Esophagus (tissue), 2 donors: Measurements from ENCODE around the gene PAX4. TPM values are rescaled to one million over a fixed set of nuclear protein-coding genes. Genes with fewer than 3 reads are reported as not detected.
A peak's percentile ranks its signal among the peaks of the same experiment; 100 is the strongest.

Source experiments
- H3K27ac ChIP-seq, 2 donors: one replicate each; pipeline ENCODE4 v1.5.1; 2013; ENCODE audit warnings: low read depth in 2 of 2, mild to moderate bottlenecking in 2 of 2, inconsistent platforms in 1 of 2, low read length in 1 of 2, moderate library complexity in 1 of 2
- H3K27me3 ChIP-seq, 2 donors: one replicate each; pipeline ENCODE4 v1.6.1; 2013; ENCODE audit warnings: low read length in 2 of 2, control low read depth in 1 of 2, mild to moderate bottlenecking in 1 of 2; ENCODE audit not compliant: insufficient read depth in 2 of 2, control insufficient read depth in 1 of 2
- H3K36me3 ChIP-seq, 2 donors: one replicate each; pipeline ENCODE4 v1.6.1; 2013; ENCODE audit warnings: low read length in 1 of 2; ENCODE audit not compliant: control insufficient read depth in 2 of 2, insufficient read depth in 2 of 2
- H3K4me1 ChIP-seq, 2 donors: one replicate each; pipeline ENCODE4 v1.6.1; 2013; ENCODE audit warnings: low read length in 1 of 2; ENCODE audit not compliant: control insufficient read depth in 2 of 2, insufficient read depth in 2 of 2
- H3K4me3 ChIP-seq, 2 donors: one replicate each; pipeline ENCODE4 v1.5.1; 2013; ENCODE audit warnings: low read length in 2 of 2, mild to moderate bottlenecking in 2 of 2, low read depth in 1 of 2, moderate library complexity in 1 of 2
- H3K9me3 ChIP-seq, 2 donors: one replicate each; pipeline ENCODE4 v1.6.1; 2013; ENCODE audit warnings: mild to moderate bottlenecking in 2 of 2, low read depth in 1 of 2, low read length in 1 of 2, moderate library complexity in 1 of 2; ENCODE audit not compliant: control insufficient read depth in 2 of 2, insufficient read depth in 1 of 2
- WGBS, 2 donors: extraction: QIAGEN DNeasy Blood & Tissue Kit; methylation state at CpG; one replicate each; pipeline ENCODE4 v1.1.7; 2013; 5-methylcytosine and 5-hydroxymethylcytosine counted together
- polyA plus RNA-seq, 2 donors: library from polyadenylated mRNA; stranded (reverse); fragments of 200-250 nt; gene quantifications; one replicate each; pipeline ENCODE4 v1.2.3, GENCODE V29; 2013
- donor health status: healthy with polysubstance abuse.
- donor health status: Bipolar disorder and iron deficiency.

PAX4 gene, protein sequence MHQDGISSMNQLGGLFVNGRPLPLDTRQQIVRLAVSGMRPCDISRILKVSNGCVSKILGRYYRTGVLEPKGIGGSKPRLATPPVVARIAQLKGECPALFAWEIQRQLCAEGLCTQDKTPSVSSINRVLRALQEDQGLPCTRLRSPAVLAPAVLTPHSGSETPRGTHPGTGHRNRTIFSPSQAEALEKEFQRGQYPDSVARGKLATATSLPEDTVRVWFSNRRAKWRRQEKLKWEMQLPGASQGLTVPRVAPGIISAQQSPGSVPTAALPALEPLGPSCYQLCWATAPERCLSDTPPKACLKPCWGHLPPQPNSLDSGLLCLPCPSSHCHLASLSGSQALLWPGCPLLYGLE
- not detected for polyA plus RNA-seq

DNA sequence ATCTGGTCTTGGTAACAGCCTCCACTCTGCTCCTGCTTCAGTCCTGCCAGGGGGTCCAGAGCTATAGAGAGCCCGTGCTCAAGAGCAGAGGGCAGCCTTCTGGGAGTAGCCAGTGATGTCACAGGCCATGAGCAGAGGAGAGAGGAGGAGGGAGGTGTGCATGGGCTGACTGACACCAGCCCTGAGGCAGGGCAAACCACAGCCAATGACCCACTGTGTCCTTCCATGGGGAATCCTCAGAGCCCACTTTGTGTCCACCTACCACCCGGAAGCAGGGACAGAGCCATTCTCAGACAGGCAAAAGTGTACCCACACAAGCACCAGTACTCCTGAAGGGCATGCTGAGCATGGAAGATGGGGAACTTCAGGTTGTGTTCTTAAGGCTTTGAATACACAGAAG lies at the start of gene PAX4:
Gene PAX4, minus strand, starts transcription at position 101 of the 400 bp plus-strand sequence. CDS start 2,214 bp downstream, outside the sequence.
- Histone ChIP-seq H3K9me3 (no peaks in the 10 kb centered on the region), H3K27me3 (peaks cover 7 to 9% of the 10 kb centered on the region in 2 donors), H3K36me3 (no peaks in the 10 kb centered on the region), H3K27ac (no peak within 1 kb of the TSS), H3K4me1 (no peaks in the 10 kb centered on the region), H3K4me3 (no peak within 1 kb of the TSS)
- 48 to 51% methylated on average over 2 of the region's 2 CpGs for WGBS, 2 donors

DNA sequence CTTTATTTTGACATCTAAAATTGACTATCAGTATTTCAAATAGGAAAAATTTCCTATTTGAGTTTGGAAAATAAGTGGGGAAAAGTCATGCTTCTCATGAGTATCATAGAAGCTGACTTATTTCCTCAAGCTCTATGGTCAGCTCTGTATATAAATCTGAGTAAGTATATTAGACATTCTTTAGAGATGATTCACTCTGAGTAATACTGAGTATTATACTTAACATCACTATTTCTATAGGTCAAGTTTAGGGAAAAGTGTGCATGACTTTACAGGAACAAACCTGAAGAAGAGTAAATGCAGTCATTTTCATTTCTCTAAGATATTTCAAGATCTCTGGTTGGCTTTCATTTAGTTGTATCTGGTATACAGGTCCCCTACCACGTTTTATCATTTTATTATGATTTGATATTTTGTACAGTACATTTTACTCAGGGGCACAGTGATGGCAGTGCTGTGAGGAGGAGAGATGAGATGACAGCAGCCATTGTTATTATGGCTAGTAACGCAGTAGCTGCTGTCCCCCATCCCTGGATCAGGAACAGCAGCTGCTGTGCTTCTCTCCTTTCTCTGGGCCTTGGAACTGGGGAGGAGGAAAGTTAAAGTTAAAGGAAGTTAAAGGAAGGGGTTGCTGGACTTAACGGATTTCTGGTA lies 49.2 kb upstream of the PAX4 start:
- peaks cover 0 to 2% of the 10 kb centered on the region in 2 donors for H3K4me1 ChIP-seq
- H3K27ac ChIP-seq, result no peak overlapping the region
- no peaks in the 10 kb centered on the region for H3K9me3 ChIP-seq
- no peaks in the 10 kb centered on the region for H3K27me3 ChIP-seq
- H3K4me3 ChIP-seq, result no peak overlapping the region
- H3K36me3 ChIP-seq, result no peaks in the 10 kb centered on the region
- WGBS, 2 donors, result 73 to 81% methylated on average over 3 of the region's 3 CpGs

DNA sequence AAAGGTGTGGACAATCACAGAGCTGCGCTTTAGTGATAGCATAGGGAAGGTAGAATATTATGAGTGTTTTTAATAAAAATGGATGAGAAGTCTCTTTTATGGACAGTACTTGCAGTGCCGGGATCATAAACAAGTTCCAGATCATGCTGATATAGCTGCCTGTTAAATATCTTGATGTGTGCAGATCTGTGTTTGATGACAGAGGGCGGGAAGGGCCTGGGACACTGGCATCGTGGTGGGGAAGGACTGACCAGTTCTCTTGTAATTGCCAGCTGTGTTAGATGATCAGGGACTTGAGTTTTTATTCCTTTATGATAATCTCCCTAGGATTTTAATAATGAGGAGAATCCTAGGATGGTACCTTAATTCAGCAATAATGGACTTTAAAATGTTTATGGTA lies 48.7 kb upstream of the PAX4 start:
- no peaks in the 10 kb centered on the region for H3K36me3 ChIP-seq
- 83 to 84% methylated on average over 4 of the region's 4 CpGs for WGBS, 2 donors
- H3K4me1 ChIP-seq, result peaks cover 0 to 2% of the 10 kb centered on the region in 2 donors
- H3K9me3 ChIP-seq, result no peaks in the 10 kb centered on the region
- H3K4me3 ChIP-seq, result no peak overlapping the region
- H3K27ac ChIP-seq, result no peak overlapping the region
- no peaks in the 10 kb centered on the region for H3K27me3 ChIP-seq

DNA sequence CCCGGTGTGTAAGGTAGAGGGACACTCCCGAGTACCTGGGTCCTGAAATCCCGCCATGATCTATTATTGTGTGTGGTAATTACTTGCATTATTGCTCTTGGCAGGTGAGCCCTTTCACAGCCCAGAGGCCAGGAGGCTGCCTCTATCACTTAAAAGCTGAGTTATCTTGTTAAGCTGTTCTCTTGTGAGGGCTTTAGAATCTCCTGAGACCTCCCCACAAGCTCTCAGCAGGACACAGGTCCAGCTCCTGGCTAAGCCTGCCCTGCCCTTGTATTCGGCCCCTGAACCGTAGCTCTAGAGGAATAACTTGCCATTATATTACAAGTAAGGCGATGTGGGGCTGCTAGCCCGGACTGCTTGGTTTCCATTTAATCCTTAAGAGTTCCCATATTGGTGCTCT lies 48.0 kb upstream of the PAX4 start:
- no peaks in the 10 kb centered on the region for H3K27me3 ChIP-seq
- no peak overlapping the region for H3K27ac ChIP-seq
- no peaks in the 10 kb centered on the region for H3K9me3 ChIP-seq
- peaks cover 0 to 2% of the 10 kb centered on the region in 2 donors for H3K4me1 ChIP-seq
- 79 to 83% methylated on average over 7 of the region's 7 CpGs for WGBS, 2 donors
- no peaks in the 10 kb centered on the region for H3K36me3 ChIP-seq
- H3K4me3 ChIP-seq, result no peak overlapping the region

DNA sequence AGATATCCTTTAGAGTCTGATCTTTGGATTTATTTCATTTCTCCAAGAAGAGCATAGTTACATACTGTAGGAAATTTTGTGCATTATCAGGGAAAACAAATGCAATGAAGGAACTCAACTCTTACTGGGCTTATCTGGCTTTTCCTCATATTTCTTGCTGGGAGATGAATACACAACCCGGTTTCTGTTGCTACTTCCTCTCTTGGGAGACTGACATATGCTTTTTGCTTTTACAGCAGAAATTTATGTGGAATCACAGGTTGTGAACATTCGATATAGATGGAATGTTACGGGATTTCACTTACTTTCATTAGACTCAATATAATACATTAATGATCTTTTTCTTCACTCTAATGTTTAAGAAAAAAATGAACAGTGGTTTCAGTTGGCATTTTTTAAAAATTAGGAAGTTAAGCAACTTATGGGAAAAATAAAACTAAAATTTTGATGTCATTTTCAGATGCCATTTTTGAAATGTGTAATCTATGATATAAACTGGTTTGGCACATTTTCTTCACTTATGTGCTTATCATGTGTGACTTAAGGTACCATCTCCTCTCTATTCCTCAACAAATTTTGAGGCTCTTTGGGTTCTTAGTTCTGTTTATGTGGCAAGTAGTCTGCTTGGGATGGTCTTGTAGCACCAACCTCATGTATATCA lies 41.2 kb upstream of the PAX4 start:
- Histone ChIP-seq H3K4me3 (no peak overlapping the region), H3K27me3 (no peaks in the 10 kb centered on the region), H3K4me1 (no peaks in the 10 kb centered on the region), H3K27ac (no peak overlapping the region), H3K36me3 (no peaks in the 10 kb centered on the region), H3K9me3 (no peaks in the 10 kb centered on the region)
- 79 to 83% methylated on average over 3 of the region's 3 CpGs for WGBS, 2 donors

DNA sequence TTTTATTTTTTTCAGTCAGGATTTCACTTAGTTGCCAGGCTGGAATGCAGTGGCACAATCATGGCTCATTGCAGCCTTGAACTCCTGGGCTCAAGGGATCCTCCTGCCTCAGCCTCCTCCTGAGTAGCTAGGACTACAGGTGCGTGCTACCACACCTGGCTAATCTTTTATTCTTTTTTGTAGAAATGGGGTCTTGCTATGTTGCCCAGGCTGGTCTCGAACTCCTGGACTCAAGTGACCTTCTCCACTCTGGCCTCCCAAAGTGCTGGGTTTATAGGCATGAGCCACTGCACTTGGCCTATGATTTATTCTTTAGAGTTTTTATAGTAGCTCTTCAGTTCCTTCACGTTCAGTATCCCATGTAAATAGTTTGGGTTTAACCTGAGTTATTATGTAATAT lies 39.6 kb upstream of the PAX4 start:
- Histone ChIP-seq H3K4me1 (no peaks in the 10 kb centered on the region), H3K9me3 (no peaks in the 10 kb centered on the region), H3K27me3 (no peaks in the 10 kb centered on the region), H3K4me3 (no peak overlapping the region), H3K27ac (no peak overlapping the region), H3K36me3 (no peaks in the 10 kb centered on the region)
- WGBS, 2 donors, result 88 to 90% methylated on average over 3 of the region's 3 CpGs

DNA sequence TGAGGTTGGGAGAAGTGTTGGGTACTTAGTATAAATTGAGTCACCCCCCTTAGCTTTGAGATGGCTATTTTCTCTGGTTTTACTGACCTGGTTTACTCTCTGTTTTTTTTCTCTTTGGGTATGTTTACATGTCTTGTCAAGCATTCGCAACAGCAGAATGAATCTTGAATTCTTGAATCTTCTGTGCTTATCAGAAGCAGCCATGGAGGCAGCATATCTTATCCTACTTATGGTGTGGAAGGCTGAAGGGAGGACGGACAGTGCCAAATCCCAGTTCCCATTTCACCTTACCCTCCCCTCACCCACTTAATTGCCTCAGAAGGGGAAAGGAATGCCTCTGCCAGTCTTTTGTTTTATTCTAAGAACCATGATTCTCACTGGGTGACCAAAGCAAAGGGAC lies 37.8 kb upstream of the PAX4 start:
- no peaks in the 10 kb centered on the region for H3K9me3 ChIP-seq
- no peak overlapping the region for H3K4me3 ChIP-seq
- WGBS, 2 donors, result 64 to 83% methylated on average over 2 of the region's 2 CpGs
- H3K27me3 ChIP-seq, result no peaks in the 10 kb centered on the region
- H3K36me3 ChIP-seq, result no peaks in the 10 kb centered on the region
- H3K27ac ChIP-seq, result no peak overlapping the region
- no peaks in the 10 kb centered on the region for H3K4me1 ChIP-seq

DNA sequence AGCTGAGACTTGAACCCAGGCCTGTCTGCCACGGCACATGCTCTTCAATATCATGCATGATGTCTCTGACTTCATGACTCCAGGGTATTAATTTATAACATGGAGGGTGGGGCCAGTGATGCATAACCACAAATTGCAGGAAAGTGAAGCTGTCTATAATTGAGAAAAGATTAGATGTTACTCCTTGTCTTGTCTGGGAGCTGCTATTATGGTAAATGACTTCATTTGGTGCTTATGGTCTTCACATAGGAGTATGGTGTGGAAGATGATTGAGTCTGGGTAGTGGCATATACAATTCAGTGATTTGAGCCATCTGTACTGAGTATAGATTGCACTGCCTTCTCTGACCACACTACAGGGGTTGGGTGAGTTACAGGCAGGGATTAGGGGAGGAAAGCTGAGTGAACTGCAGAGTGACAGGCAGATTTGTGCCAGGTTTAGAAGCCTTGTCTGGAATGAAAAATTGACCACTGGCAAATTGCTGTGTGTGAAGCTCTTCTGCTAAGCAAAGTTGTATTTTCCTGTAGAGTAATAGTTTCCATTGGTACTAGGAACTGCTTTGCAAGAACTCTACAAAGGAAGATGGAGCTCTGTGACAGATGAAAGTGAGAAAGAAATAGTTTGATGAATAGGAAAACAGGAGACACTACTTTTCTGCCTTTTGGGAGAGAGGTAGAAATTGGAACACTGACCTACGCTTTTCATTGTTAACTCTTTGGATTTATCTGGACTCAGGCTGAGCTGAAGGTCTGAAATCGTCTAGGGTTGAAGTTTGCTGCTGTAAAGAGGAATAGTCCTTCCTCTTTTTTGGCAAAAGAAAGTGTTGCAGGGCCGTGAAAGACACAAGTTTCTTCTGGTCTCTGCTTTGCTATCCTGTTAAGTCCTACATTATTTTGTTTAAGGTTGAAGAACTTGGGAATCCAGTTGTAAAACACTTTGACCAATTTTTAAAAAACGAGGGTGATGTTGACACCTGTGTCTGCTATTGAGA lies 36.8 kb upstream of the PAX4 start:
- Histone ChIP-seq H3K27ac (no peak overlapping the region), H3K9me3 (no peaks in the 10 kb centered on the region), H3K4me3 (no peak overlapping the region), H3K36me3 (no peaks in the 10 kb centered on the region), H3K4me1 (no peaks in the 10 kb centered on the region), H3K27me3 (no peaks in the 10 kb centered on the region)
- WGBS, 2 donors, result 61 to 62% methylated on average over 5 of the region's 5 CpGs

DNA sequence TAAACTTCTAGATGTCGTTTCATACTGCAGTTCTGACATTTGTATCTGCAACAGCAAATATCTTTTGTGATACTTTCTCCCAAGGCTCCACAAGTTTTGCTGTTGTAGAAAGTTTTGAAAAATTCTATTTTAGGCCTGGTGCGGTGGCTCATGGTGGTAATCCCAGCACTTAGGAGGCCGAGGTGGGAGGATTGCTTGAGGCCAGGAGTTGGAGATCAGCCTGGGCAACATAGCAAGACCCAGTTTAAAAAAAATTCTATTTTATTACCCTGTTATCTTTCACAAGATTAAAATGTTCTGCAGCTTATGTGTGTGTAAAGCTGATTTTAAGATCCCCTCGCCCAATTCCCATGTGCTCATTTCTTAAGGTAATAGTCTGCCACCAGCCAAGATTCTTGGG lies 35.5 kb upstream of the PAX4 start:
- H3K4me1 ChIP-seq, result no peaks in the 10 kb centered on the region
- H3K9me3 ChIP-seq, result no peaks in the 10 kb centered on the region
- no peaks in the 10 kb centered on the region for H3K27me3 ChIP-seq
- 79 to 92% methylated on average over 4 of the region's 4 CpGs for WGBS, 2 donors
- H3K27ac ChIP-seq, result no peak overlapping the region
- no peaks in the 10 kb centered on the region for H3K36me3 ChIP-seq
- H3K4me3 ChIP-seq, result peak overlapping the region in 1 of 2 donors; percentile 98
